Lower lobe of right lung (tissue), 2 donors: Measurements from ENCODE around the gene NKX2-1. TPM values are rescaled to one million over a fixed set of nuclear protein-coding genes. Genes with fewer than 3 reads are reported as not detected.
A peak's percentile ranks its signal among the peaks of the same experiment; 100 is the strongest.

Source experiments
- ATAC-seq, 2 donors: fragments of 200-7000 bp; cut with Tn5 transposase; one replicate each; pipeline ENCODE4 v1.9.1; 2020 to 2022; ENCODE audit warnings: mild to moderate bottlenecking in 2 of 2, moderate library complexity in 2 of 2
- DNase-seq: peaks from one replicate; pipeline ENCODE4 v3.0.0-alpha.2; 2020
- H3K27ac ChIP-seq: fragments of 200-600 bp; one replicate; pipeline ENCODE4 v1.8.0; 2022
- H3K27me3 ChIP-seq: fragments of 200-600 bp; one replicate; pipeline ENCODE4 v1.8.0; 2022; ENCODE audit warnings: low read depth
- H3K36me3 ChIP-seq: fragments of 200-600 bp; one replicate; pipeline ENCODE4 v1.8.0; 2022; ENCODE audit warnings: mild to moderate bottlenecking
- H3K4me1 ChIP-seq: fragments of 200-600 bp; one replicate; pipeline ENCODE4 v1.8.0; 2022
- H3K4me3 ChIP-seq: fragments of 200-600 bp; one replicate; pipeline ENCODE4 v1.8.0; 2022; ENCODE audit warnings: mild to moderate bottlenecking
- H3K9me3 ChIP-seq: fragments of 200-600 bp; one replicate; pipeline ENCODE4 v1.8.0; 2022
- CTCF ChIP-seq: fragments of 200-600 bp; IDR thresholded peaks from one replicate; pipeline ENCODE4 v1.8.0; 2022; ENCODE audit warnings: antibody characterized with exemption, mild to moderate bottlenecking
- intact Hi-C: fragments of 100-400 bp; cut with DNase I; formaldehyde crosslinking; loops from one replicate; pipeline ENCODE4 v1.11.0; 2022
- total RNA-seq: library from RNA; stranded (reverse); fragmentation: NEBNext Ultra II Directional; extraction: Animal tissue kit (Norgen Biotek cat#: 25700); gene quantifications from one replicate; pipeline ENCODE4 v1.2.1, GENCODE V29; 2021
- donor health status: DM: no; HTN: yes; CAD: no; lungs with severe emphysema.

The NKX2-1 gene
- total RNA-seq, 1 donor from 2014 or later: 180 TPM

GRCh38 chr14:36512585-36513003, 7.4 kb downstream of the NKX2-1 start:
- peak overlapping the region; percentile 53 for H3K4me3 ChIP-seq
- intact Hi-C loops: no loop called here
- TF ChIP-seq CTCF: no peak
- H3K27me3 ChIP-seq: peaks cover 90% of the 10 kb centered on the region
- H3K27ac ChIP-seq: peak overlapping the region; percentile 87
- H3K9me3 ChIP-seq: no peaks in the 10 kb centered on the region
- DNase-seq (no peak), ATAC-seq (no peak)
- H3K36me3 ChIP-seq: no peaks in the 10 kb centered on the region
- no peaks in the 10 kb centered on the region for H3K4me1 ChIP-seq

- TF ChIP-seq CTCF: no peak
- H3K4me3 ChIP-seq: peak overlapping the region; percentile 53
- H3K27ac ChIP-seq: peak overlapping the region; percentile 87
- no peaks in the 10 kb centered on the region for H3K4me1 ChIP-seq
- intact Hi-C loops: no loop called here
- ATAC-seq: no peak
- DNase-seq: no peak
- H3K27me3 ChIP-seq: peaks cover 90% of the 10 kb centered on the region
- H3K9me3 ChIP-seq: no peaks in the 10 kb centered on the region
- H3K36me3 ChIP-seq: no peaks in the 10 kb centered on the region
Observed at GRCh38 chr14:36511981-36512584, 7.9 kb downstream of the NKX2-1 start.

GRCh38 chr14:36510874-36511273, 9.2 kb downstream of the NKX2-1 start:
- TF ChIP-seq CTCF: no peak
- no peaks in the 10 kb centered on the region for H3K9me3 ChIP-seq
- H3K4me1 ChIP-seq: no peaks in the 10 kb centered on the region
- no peaks in the 10 kb centered on the region for H3K36me3 ChIP-seq
- H3K4me3 ChIP-seq: peak overlapping the region; percentile 53
- ATAC-seq: no peak
- intact Hi-C loops: no loop called here
- no peak for DNase-seq
- H3K27ac ChIP-seq: peak overlapping the region; percentile 87
- H3K27me3 ChIP-seq: peaks cover 93% of the 10 kb centered on the region

- intact Hi-C loops: no loop called here
- Histone ChIP-seq H3K27me3 (peaks cover 93% of the 10 kb centered on the region), H3K27ac (peak overlapping the region; percentile 87), H3K4me1 (no peaks in the 10 kb centered on the region), H3K9me3 (no peaks in the 10 kb centered on the region), H3K4me3 (peak overlapping the region; percentile 53), H3K36me3 (no peaks in the 10 kb centered on the region)
- DNase-seq: peak; percentile 72
- no peak for ATAC-seq
- TF ChIP-seq CTCF: no peak
Observed at GRCh38 chr14:36510078-36510799, 9.8 kb downstream of the NKX2-1 start.

- peak overlapping the region; percentile 53 for H3K4me3 ChIP-seq
- no peaks in the 10 kb centered on the region for H3K9me3 ChIP-seq
- peaks cover 92% of the 10 kb centered on the region for H3K27me3 ChIP-seq
- ATAC-seq (no peak), DNase-seq (no peak)
- intact Hi-C loops: no loop called here
- no peaks in the 10 kb centered on the region for H3K36me3 ChIP-seq
- H3K27ac ChIP-seq: peak overlapping the region; percentile 87
- no peak for TF ChIP-seq CTCF
- H3K4me1 ChIP-seq: peaks cover 5% of the 10 kb centered on the region
Observed at GRCh38 chr14:36509069-36509917, 10.7 kb downstream of the NKX2-1 start.
